HG02642 (cell line): ENCODE measurements around the gene DDB1.

Experiments
- ATAC-seq: cut with Tn5 transposase; IDR thresholded peaks from one replicate; pipeline ENCODE4 v1.9.1; 2021; ENCODE audit warnings: mild to moderate bottlenecking; ENCODE audit not compliant: unreplicated experiment, poor library complexity

The DDB1 gene

DNA sequence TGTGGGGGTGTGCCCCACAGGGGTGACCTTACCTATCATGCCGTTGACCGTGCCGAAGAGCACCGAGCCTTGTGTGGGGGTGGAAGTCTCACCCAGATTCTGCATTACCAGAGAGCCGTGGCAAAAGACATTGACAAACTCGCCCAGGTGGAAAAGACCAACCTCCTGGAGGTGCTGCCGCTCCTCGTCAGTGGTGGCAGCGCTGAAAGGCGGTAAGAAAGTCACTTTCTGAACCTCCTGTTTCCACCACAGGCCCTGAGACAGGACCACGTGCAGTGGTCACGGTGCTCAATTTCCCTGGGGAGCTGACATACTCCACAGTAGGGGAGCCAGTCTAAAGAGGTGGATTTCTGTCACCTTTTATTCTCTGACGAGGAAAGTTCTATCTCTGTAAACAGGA lies 30.4 kb downstream of the DDB1 start:
- ATAC-seq, result no peak

DNA sequence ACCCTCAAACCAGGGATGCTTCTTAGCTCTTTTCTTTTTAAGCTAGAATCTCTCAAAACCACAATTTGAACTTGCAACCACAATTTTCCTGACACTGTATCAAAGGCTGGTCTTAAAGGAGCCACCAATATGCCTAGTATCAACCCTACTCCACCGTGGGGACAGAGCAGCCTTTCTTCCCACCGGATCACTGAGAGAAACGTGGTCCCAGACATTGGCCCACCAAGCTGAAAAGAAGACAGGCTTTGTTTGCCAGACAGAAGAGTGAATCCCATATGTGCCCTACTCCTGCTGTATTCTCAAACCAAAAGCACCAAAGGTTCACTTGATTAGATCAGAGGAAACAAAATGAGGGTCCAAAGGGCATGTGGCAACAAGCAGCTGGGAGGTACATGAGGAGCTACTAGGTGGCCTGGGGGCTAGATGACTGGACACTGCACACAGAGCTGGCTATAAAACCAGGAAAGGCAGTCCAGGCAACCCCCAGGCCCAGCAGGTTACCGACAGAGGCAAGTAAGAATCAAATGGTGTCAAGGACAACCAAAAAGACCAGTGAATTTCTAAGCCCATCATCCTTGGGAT lies 34.2 kb downstream of the DDB1 start:
- ATAC-seq, result no peak

DNA sequence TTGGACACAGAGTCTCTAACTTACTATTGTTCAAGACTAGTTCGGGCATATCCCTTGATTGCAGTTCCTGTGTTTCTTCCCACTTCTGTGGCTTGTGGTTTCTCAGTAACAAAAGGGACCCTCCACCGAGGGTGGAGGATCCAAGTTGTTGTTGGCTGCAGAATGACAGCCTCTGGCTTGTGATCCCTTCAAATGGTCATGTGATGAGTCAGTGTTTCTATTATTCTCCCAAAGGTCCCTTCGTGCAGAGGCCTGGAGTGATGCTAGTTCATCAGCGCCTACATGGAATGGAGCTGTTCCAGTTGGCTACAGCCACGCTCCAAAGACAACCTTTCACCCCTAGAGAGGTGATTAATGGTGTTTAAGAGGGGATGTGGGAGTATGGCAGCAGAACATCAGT lies 35.2 kb downstream of the DDB1 start:
- no peak for ATAC-seq

DNA sequence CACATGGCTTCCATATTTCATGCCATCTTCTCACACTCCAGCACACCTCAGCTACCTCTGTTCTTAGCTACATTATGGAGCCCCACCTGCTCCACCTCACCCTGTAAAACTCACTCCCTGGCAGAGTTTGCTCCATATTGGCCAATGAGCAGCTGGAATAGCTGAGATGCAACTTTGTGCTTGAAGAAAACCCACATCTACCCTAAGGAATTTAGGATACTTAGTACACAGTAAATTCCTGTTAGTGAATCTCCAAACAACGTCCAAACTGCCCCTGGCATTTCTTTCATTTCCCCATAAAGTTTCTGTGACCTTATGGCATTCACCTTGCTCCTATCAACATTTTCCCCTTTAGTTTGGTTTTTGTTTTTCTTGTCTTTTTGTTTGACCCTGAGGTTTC lies 35.6 kb downstream of the DDB1 start:
- no peak for ATAC-seq

DNA sequence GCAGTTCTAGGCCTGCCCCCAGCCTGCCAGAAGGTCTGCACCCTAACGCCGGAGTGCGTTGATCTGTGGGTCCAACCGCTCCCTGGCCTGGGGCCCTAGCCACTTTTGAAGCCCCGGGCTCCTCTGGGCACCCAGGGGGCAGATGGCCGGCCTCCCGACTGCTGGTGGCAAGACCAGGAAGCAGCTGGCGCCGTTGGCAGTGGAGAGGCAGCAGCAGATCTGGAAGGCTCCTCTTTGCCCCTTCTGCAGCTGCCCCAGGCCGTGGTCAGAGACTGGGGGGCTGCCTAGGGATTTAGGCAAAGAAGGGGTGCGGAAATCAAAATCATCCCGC lies 37.3 kb downstream of the DDB1 start:
- no peak for ATAC-seq

DNA sequence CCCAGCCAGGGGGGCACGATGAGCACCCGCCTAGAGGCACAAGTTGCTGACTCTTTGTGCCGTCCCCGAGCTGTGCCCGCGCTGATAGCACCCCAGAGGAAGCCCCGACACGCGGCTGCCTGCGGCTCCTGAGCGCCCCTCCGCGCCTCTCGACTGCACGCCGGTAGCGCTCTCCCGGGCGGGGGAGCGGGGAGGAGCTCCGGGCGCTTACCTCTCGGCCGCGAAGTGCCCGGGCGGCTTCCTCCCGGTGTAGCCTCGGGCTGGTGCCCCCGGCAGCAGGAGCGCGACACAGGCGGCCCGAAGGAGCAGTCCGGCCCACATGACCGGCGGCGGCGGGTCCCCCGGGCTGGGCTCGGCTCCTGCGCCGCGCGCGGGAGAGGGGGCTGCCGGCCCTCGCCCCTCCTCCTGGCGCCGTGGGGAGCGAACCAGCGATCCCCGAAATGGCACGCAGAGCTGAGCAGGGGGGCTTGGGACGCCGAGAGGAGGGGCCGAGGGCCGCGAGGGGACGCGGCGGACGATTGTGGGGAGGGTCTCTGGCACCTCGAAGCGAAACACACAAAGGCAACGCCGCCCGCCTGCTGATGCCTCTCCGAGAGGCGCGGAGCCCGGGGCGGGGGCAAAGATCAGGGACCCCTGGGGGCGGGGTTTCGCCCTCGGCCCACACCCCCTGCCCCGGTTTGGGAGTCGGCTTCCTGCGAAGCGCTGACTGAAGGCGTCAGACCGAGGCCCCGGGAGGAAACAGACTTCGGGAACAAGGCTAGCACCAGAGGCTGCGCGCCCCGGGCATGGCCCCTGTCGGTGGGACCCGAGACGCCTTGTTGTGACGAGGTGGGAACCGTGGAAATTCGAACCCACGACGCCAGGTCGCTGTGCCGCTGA lies 37.9 kb downstream of the DDB1 start, which contains the start of gene VWCE:
Gene VWCE, minus strand, starts transcription at position 600 of the 879 bp plus-strand sequence. Its CDS starts 279 bp downstream, at position 321.
- ATAC-seq, result peak; percentile 73

DNA sequence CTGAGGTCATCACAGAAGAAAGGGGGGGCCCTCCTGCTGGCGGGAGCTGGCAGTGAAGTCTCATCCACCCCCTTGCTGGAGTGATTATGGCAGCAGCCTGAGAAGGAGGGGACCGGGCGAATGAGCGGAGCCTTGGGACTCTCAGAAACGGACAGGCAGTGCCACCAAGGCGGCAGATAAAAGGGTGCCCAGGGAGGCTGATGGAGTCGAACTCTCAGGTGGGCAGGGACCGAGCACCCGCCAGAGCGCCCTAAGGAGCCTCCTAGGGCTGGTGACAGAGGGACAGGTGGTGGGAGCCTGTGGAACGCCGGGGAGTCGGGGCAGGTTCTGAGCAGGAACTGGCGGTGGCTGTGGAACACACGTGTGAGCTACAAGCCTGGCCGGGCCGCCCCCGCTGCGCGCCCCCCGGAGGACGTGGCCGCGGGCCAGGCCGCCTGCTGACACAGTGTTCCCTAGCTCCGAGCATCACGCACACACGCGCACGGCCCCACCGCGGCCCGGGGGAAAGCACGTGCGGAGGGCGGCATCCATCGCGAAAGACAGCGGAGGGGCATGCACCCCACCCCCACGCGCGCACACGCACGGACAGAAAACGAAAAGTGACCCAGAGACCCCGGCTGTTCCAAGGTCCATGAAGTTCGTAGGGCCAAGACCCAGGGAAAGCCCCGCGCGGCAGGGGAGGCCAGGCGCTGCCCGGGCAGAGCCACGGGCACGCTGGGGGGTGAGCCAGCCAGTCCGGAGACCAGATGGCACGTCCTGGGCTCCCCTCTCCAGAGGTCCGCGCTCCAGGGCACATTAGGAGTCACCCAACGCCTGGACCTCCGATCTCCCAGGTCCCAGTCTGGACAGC lies 38.8 kb downstream of the DDB1 start:
- peak; percentile 36 for ATAC-seq

DNA sequence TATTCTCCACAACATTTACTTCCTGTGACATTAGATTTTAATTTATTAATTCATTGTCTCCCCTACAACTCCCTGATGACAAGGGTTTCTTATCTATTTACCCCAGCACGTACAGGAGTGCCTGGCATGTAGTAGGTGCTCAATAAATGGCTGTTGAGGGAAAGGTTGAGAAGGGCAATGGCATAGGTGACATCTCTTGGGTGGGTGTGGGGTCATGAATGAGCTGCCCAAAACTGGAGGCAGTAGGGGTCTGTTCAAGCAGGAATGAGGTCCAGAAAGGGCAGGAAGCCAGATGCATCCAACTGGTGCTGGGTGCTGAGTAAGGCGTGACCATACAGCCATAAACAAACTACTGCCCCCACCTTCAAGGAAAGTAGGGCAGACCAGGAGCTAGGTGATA lies 40.5 kb downstream of the DDB1 start:
- no peak for ATAC-seq

DNA sequence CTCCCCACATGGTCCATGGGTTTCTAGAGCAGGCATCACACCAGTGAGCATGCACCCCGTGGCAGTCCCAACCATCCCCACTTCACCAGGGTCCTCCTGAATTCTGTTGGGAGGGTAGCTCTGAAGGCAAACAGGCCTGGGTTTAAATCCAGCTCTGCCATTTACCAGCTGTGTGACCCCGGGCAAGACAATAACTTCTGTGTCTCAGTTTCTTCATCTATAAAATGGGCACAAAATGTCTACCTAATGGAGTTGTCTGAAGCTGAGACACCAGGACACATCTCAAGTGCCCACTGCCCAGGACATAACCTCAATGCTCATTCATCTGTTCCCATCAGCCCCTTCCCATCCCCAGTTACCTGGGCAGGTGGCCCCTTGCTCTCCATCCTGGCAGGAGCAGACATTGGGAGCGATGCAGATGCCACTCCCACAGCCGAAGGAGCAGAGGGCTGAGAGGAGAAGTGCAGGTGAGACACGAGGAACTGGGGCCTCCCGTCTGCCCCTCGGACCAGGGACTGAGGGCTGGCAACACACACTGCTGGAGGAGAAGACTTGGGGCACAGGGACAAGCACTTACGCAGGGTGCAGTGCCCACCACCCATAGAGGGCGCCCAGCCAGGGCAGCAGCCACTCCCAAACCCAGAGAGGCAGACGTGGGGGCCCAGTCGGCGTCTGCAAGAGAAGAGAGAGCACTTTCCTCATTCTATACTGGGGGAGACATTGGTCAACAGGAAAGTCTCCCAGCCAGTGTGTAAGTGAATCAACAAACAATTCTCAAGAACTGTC lies 41.8 kb downstream of the DDB1 start:
- no peak for ATAC-seq

DNA sequence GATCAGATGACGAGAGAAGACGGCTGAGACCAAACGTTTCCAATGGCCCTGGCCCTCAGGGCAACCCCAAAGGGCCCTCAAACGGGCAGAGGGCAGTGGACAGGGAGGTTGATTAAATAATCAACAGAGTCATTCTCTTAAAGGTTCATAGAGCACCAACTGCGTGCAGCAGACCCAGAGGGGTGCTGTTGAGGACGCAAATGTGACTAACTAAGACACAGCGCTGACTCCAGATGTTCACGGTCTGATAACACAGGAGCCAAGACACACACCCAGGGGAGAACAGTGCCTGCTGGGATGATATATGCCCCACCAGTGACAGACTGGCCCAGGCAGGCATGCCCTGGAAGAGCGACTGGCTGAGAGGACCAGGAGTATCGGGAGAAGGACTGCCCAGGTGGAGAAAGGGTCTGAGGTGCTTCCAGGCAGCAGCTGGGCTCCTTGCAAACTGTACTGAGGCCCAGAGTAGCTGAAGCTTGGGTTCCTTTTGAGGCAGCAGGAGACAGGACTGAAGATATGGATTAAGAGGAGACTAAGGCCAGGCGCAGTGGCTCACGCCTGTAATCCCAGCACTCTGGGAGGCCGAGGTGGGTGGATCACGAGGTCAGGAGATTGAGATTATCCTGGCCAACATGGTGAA lies 45.4 kb downstream of the DDB1 start:
- ATAC-seq, result no peak

DNA sequence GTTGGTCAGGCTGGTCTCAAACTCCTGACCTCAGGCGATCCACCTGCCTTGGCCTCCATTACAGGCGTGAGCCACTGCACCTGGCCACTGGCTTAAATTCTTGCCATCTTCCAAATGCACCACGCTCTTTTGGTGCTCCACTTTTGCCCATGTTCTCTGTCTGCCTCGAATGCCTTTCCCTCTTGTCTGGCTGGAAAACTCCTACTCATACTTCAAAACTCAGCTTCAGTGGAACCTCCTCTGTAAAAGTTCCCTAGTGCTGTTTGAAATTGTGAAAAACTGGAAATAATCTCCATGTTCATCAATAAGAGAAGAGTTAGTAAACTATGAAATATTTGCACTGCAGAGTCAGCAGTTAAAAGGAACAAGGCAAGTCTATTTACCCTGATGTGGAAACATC lies 49.3 kb downstream of the DDB1 start:
- no peak for ATAC-seq

DNA sequence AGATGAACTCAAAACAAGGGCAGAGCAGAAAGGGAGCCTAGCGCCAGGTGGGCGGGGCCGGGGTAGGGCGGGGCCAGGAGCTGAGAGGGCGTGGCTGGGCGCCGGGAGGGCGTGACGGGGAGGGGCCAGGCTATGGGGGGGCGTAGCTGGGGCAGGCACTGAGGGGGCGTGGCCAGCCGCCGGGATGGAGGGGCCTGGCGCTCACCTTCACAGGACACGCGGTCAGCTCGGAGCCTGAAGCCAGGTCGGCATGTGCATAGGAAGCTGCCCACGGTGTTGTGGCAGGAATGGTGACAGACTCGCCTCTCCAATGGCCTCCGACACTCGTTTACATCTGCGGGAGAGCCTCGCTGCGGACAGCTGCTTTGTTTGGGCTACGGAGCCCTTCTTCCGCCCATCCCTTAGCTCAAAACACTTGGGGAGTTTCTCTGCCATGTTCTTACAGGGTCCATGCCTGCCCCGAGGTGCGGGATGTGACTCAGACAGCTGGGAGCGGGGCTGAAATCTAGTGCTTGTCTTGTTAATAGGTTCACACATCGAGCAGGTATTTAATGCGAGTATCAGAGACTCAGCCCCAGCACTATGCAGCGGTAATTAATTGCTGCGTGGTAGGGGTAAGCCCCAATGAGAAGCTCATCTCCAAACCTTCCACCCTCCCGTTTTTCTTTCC lies 51.2 kb downstream of the DDB1 start:
- no peak for ATAC-seq

DNA sequence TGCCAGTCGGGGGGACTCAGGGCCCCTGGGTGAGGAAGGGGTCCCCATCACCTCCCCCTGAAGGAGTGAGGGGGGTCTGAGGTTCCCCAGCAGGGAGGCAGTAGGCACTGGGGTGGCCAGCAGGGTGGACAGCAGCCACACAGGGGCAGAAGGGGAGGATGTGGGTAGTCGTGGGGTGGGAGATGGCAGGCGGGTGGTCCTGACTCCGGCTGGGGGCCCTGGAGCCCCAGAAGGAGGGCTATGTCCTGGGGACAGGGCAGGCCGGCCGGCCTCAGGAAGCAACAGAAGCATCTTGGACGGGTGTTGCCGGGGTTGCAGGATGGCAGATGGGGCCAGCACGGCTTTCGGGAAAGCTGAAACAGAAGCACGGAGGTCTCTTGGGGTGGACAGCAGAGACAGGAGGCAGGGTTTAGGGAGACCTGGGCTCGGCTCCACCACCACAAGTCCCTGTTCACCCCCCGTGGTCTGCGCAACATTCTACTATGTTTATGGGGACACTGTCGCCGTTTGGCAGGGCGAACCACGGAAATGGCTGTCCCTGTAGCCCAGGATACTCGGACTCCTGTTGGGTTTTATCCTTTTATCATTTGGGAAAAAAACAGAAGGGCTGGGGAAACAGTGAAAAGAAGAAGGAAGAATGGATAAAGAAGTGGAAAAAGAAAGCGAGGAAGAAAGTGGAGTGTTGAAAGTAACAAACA lies 51.9 kb downstream of the DDB1 start:
- no peak for ATAC-seq

DNA sequence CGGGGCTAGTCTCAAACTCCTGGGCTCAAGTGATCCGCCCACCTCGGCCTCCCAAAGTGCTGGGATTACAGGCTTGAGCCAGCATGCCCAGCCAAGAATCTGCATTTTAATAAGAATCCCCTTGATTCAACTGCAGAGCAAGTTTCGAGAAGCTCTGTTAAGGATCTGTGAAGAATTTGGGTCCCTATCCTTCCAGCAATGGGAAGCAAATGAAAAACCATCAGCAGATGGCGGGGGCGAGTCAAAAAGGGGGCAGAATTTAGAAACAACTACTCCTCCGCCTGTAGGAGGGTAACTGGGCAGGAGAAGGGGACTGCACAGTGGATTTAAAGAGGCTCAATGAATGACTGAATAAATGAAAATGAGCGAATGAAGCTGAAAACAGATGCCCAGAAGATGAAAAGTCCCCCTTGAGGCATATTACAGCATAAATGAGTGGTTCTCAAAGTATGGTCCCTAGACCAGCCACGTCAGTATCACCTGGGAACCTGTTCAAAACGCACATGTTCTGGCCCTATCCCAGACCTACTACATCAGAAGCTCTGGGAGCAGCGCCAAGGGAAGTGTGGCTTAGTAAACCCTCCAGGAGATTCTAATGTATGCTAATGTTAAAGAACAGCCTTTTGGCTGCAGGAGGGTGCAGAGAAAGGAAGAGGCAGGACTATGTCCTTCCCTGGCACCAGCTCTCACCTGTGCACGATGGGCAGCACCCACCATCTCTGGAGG lies 52.8 kb downstream of the DDB1 start:
- no peak for ATAC-seq

DNA sequence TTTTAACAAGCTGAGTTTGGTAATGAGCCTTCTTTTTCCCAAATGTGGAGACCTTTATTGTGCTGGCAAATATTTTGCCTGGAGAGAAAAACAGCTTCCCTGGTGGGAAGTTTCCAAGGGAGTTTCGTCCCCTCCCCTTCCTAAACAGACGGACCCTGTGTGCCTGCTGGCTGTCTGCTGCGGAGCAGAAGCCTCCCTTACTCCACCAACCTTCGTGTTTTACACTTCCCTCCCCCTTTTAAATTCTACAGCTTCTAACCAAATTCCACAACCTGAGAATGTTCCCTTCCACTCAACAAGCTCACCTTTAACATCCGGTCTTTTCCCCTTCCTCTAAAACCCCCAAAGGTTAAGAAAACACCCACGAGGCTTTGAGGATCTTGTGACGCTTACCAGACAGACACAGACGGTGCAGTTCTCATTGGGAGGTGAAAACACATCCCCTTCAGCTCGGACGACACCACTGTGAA lies 54.9 kb downstream of the DDB1 start:
- no peak for ATAC-seq

DNA sequence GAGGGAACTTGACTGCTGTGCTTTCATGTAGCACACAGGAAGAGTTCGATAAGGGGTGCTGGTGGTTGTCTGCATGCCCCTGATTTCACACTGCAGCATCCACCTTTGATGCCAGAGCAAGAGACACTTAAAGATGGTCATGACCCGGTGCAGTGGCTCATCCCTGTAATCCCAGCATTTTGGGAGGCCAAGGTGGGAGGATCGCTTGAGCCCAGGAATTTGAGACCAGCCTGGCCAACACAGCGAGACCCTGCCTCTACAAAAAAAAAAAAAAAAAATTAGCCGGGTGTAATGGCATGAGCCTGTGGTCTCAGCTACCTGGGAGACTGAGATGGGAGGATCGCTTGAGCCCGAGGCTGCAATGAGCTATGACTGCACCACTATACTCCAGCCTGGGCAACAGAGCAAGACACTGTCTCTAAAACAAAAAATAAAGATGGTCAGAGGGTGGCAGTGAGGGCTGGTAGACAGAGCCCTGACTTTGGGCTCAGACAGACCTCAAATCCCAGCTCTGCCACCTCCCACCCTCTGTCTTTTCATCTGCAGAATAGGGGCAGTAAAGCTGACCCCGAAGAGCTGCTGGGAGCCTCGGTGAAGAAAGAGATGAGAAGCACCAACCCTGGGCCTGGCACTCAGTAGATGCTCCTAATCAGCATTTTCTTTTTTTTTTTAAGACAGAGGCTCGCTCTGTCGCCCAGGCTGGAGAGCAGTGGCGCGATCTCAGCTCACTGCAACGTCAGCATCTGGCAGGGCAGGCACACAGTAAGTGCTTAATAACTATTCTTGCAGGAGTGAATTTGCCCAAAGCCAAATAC lies 55.5 kb downstream of the DDB1 start:
- ATAC-seq, result no peak

DNA sequence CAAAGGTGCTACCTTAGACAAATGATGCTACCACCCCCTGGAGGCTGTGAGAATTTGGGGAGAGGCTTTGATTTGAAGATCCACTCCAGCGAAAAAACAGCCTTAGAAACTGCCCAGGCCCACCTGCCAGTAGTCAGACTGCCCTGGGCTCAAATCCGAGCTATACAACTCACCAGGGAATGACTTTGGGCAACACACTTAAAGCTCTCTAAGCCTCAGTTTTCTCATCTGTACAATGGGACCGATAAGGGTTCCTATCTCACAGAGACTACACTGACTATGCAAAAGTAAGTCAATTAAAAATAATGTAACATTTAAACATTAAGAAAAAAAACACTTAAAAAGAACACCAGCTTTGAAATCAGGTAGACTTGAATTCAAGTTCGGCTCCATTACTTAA lies 57.7 kb downstream of the DDB1 start:
- ATAC-seq, result no peak
